K562 (cell line): ENCODE measurements around the gene SRGN. TPM values are rescaled to one million over a fixed set of nuclear protein-coding genes. Genes with fewer than 3 reads are reported as not detected.

Experiments used
- ATAC-seq: fragments of 200-7000 bp; cut with Tn5 transposase; 3 replicates; pipeline ENCODE4 v1.9.1; 2020; ENCODE audit warnings: moderate library complexity
- BruUV-seq: library from RNA; stranded (reverse); fragments of 400-500 nt; replicated peaks from 2 replicates; lab custom pipeline; 2021; lab: Mats Ljungman, UMichigan
- CTCF ChIA-PET: fragments of 300-600 bp; formaldehyde crosslinking; extraction: SDS; loops from one replicate; lab custom pipeline; 2021; ENCODE audit warnings: low intra/inter-chr PET ratio; lab: Yijun Ruan, JAX
- POLR2A ChIA-PET: fragments of 300-600, 350-650 bp; sonication (Branson Sonifier 250); formaldehyde crosslinking; extraction: SDS; loops from one replicate; lab custom pipeline; 2021; ENCODE audit warnings: antibody characterized with exemption, inconsistent platforms; lab: Yijun Ruan, JAX
- DNase-seq, 4 experiments: peaks; one replicate each; pipeline versions ENCODE4 v3.0.0 to v3.0.0-alpha.2; 2011 to 2018; ENCODE audit warnings: low spot score in 3 of 4, mixed read lengths in 3 of 4; ENCODE audit errors: extremely low read depth in 1 of 4
- FAIRE-seq: peaks from 2 replicates; lab custom pipeline; 2011; peaks lifted over from hg19 to GRCh38; lab: Jason Lieb, UNC
- H2AFZ ChIP-seq: 2 replicates; pipeline ENCODE4 v1.6.0; 2011; ENCODE audit warnings: low read depth, low read length, control low read depth, inconsistent platforms
- H3K27ac ChIP-seq: fragments of 200-600 bp; 3 replicates; pipeline ENCODE4 v1.8.0; 2011; ENCODE audit warnings: low read depth, mild to moderate bottlenecking, control low read depth, inconsistent platforms, low read length, moderate library complexity, mixed read lengths; ENCODE audit errors: extremely low read depth
- H3K27me3 ChIP-seq, 2 experiments: fragments of 300-600 bp in 1 of 2; 2 replicates in 1 of 2; 3 replicates in 1 of 2; pipeline versions ENCODE4 v1.6.0 to v1.8.0; 2011; ENCODE audit warnings: inconsistent platforms in 2 of 2, low read length in 2 of 2, mild to moderate bottlenecking in 1 of 2, mixed read lengths in 1 of 2, moderate library complexity in 1 of 2; ENCODE audit not compliant: control insufficient read depth in 2 of 2, insufficient read depth in 2 of 2
- H3K36me3 ChIP-seq: fragments of 300-600 bp; 3 replicates; pipeline ENCODE4 v1.8.0; 2011; ENCODE audit warnings: mild to moderate bottlenecking, low read length, inconsistent platforms; ENCODE audit not compliant: control insufficient read depth, insufficient read depth
- H3K4me1 ChIP-seq, 2 experiments: fragments of 200-600 bp in 1 of 2; replicated peaks in 1 of 2; 2 replicates in 1 of 2; 3 replicates in 1 of 2; pipeline versions ENCODE4 v1.5.1 to v1.8.0; 2011; ENCODE audit warnings: inconsistent platforms in 2 of 2, low read length in 2 of 2, mild to moderate bottlenecking in 1 of 2, mixed read lengths in 1 of 2, moderate library complexity in 1 of 2; ENCODE audit not compliant: control insufficient read depth in 2 of 2, insufficient read depth in 2 of 2
- H3K4me2 ChIP-seq: 2 replicates; pipeline ENCODE4 v1.6.1; 2011; ENCODE audit warnings: low read length, control low read depth, inconsistent platforms, mixed read lengths; ENCODE audit not compliant: insufficient read depth
- H3K4me3 ChIP-seq: fragments of 200-600 bp; sonication (generic), shearing (Covaris generic); 2 replicates; pipeline ENCODE4 v1.5.1; 2016; ENCODE audit warnings: control low read depth, inconsistent platforms
- H3K79me2 ChIP-seq: fragments of 200-600 bp; 3 replicates; pipeline ENCODE4 v1.8.0; 2011; ENCODE audit warnings: low read length, inconsistent platforms; ENCODE audit not compliant: control insufficient read depth, insufficient read depth
- H3K9ac ChIP-seq, 2 experiments: 2 replicates each; pipeline versions ENCODE4 v1.6.0 to v1.6.1; 2011; ENCODE audit warnings: low read depth in 2 of 2, low read length in 2 of 2, control low read depth in 1 of 2, inconsistent platforms in 1 of 2, mild to moderate bottlenecking in 1 of 2, mixed read lengths in 1 of 2; ENCODE audit not compliant: insufficient read depth in 1 of 2
- H3K9me1 ChIP-seq: one replicate; pipeline ENCODE4 v1.6.0; 2011; ENCODE audit warnings: inconsistent platforms, mild to moderate bottlenecking, low read length, moderate library complexity; ENCODE audit not compliant: control insufficient read depth, insufficient read depth
- H3K9me3 ChIP-seq: replicated peaks from 2 replicates; pipeline ENCODE4 v1.5.1; 2011; ENCODE audit warnings: low read depth, low read length, inconsistent platforms; ENCODE audit not compliant: control insufficient read depth, insufficient read depth
- H4K20me1 ChIP-seq: replicated peaks from 2 replicates; pipeline ENCODE4 v1.6.1; 2011; ENCODE audit warnings: low read length, inconsistent platforms, mixed read lengths; ENCODE audit not compliant: control insufficient read depth, insufficient read depth
- CREM ChIP-seq: IDR thresholded peaks from 2 replicates; pipeline ENCODE4 v1.6.1; 2014; ENCODE audit warnings: antibody characterized with exemption, low read depth
- JUN ChIP-seq, 2 experiments: sonication (generic) in 1 of 2; formaldehyde crosslinking in 1 of 2; IDR thresholded peaks; 2 replicates each; pipeline versions ENCODE4 v1.6.1 to v1.8.0; 2012 to 2022; ENCODE audit warnings: borderline replicate concordance in 2 of 2, mild to moderate bottlenecking in 2 of 2, improper control_type of control experiment in 1 of 2, low read depth in 1 of 2, low read length in 1 of 2, missing genetic modification reagents in 1 of 2
- NFYB ChIP-seq: IDR thresholded peaks from 2 replicates; pipeline ENCODE4 v1.6.1; 2011; ENCODE audit warnings: mild to moderate bottlenecking, moderate library complexity; ENCODE audit not compliant: insufficient read length; ENCODE audit errors: extremely low read depth
- NR4A1 ChIP-seq, 2 experiments: fragments of 250-450 bp in 1 of 2; fragments of 450-650 bp in 1 of 2; sonication (Bioruptor Pico) in 1 of 2; IDR thresholded peaks; 2 replicates each; pipeline versions ENCODE4 v1.4.0 to v1.6.1; 2016 to 2020; ENCODE audit warnings: mild to moderate bottlenecking in 2 of 2, missing compliant biosample characterization in 1 of 2, missing genetic modification characterization in 1 of 2, moderate library complexity in 1 of 2
- POLR2AphosphoS5 ChIP-seq: IDR thresholded peaks from 2 replicates; pipeline ENCODE4 v1.6.1; 2011; ENCODE audit warnings: mild to moderate bottlenecking, low read depth, low read length, moderate library complexity; ENCODE audit not compliant: control insufficient read depth, insufficient read depth
- RAD21 ChIP-seq, 2 experiments: fragments of 250-450 bp in 1 of 2; fragments of 450-650 bp in 1 of 2; sonication (Bioruptor Pico) in 1 of 2; formaldehyde crosslinking in 1 of 2; IDR thresholded peaks in 1 of 2; conservative IDR thresholded peaks in 1 of 2; 2 replicates each; pipeline versions ENCODE4 v1.4.0 to v1.8.0; 2020 to 2022; ENCODE audit warnings: mild to moderate bottlenecking in 2 of 2, moderate library complexity in 1 of 2
- RBFOX2 ChIP-seq: fragments of 200-400 bp; formaldehyde crosslinking; IDR thresholded peaks from 2 replicates; pipeline ENCODE4 v1.6.1; 2017; ENCODE audit warnings: low read depth, mild to moderate bottlenecking, low read length, moderate library complexity
- TBP ChIP-seq: optimal IDR thresholded peaks from 2 replicates; pipeline ENCODE3; 2011; ENCODE audit warnings: low read depth, low read length, improper control_type of control experiment
- TRIM28 ChIP-seq: fragments of 450-650 bp; IDR thresholded peaks from 2 replicates; pipeline ENCODE4 v1.6.1; 2017
- ZKSCAN1 ChIP-seq: fragments of 150-350 bp; IDR thresholded peaks from 2 replicates; pipeline ENCODE4 v1.6.1; 2016; ENCODE audit warnings: low read depth, low read length
- ZZZ3 ChIP-seq: fragments of 450-650 bp; IDR thresholded peaks from 2 replicates; pipeline ENCODE4 v1.6.1; 2016; ENCODE audit warnings: antibody characterized with exemption, mild to moderate bottlenecking, moderate library complexity
- WGBS: fragments of 100-300 bp; shearing (Covaris generic); methylation state at CpG from one replicate; pipeline ENCODE4 v1.1.6; 2016; ENCODE audit warnings: low coverage, mixed read lengths; ENCODE audit not compliant: insufficient coverage; ENCODE audit errors: missing lambda C conversion rate; 5-methylcytosine and 5-hydroxymethylcytosine counted together
- in situ Hi-C: fragments of 300-500 bp; cut with MboI; formaldehyde crosslinking; loops from 4 replicates; pipeline ENCODE4 v1.15.0; 2018; ENCODE audit warnings: inconsistent platforms, mixed read lengths
- intact Hi-C: fragments of 100-400 bp; cut with micrococcal nuclease; formaldehyde crosslinking; loops from 2 replicates; pipeline ENCODE4 v1.14.2; 2022
- polyA plus RNA-seq, 8 experiments: library from polyadenylated mRNA; depleted of rRNA in 4 of 8; stranded (reverse) in 5 of 8; unstranded in 3 of 8; fragments of >200 nt; fragmentation: Nextera tagmentation in 2 of 8; fragmentation: Illumina TruSeq in 1 of 8; extraction: Ambion mirVana in 2 of 8; extraction: Trizol in 1 of 8; gene quantifications; 2 replicates each; pipeline versions ENCODE4 v1.2.1 to v1.2.3, GENCODE V29; 2011 to 2014; ENCODE audit warnings: inconsistent platforms in 1 of 8, missing spikeins in 1 of 8
- total RNA-seq, 7 experiments: library from RNA; depleted of rRNA in 6 of 7; stranded (reverse); fragments of >200 nt in 6 of 7; fragmentation: Illumina TruSeq in 2 of 7; extraction: Trizol in 2 of 7; gene quantifications; 2 replicates each; pipeline versions ENCODE4 v1.2.1 to v1.2.3, GENCODE V29; 2011 to 2021; ENCODE audit warnings: low replicate concordance in 1 of 7
- TF ChIP-seq, protein P1 (sequence below): fragments of 450-650 bp; conservative IDR thresholded peaks from 2 replicates; pipeline ENCODE4 v1.6.1; 2016; ENCODE audit warnings: missing genetic modification characterization, low read depth, mild to moderate bottlenecking, control low read depth, missing compliant biosample characterization

Gene SRGN
- total and polyA plus RNA-seq, 9 of the 15 experiments (the other 6 are each of a cell fraction or from before 2014, with no cell fraction given): 136 to 304 (median 180) TPM

DNA sequence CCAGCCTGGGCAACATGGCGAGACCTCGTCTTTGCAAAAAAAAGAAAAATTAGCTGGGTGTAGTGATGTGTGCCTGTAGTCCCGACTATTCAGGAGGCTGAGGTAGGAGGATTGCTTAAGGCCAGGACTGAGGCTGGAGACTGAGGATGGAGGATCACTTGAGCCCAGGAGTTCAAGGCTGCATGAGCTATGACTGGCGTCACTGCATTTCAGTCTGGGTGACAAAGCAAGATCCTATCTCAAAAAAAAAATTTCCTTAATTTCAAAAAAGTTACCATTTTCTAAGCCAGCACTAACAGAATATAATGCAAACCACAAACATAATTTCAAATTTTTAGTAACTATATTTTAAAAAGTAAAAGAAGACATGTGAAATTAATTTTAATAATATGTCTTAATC lies 13.4 kb upstream of the SRGN start (continued):
- TF ChIP-seq JUN (IDR thresholded peaks at IDR 0.05; ENCODE audit: borderline replicate concordance, low read depth, low read length) (no peak), JUN (CRISPR knock-in tag; IDR thresholded peaks at IDR 0.05; ENCODE audit: borderline replicate concordance) (no peak)

GRCh38 chr10:69075431-69075830 lies 12.5 kb upstream of the SRGN start:
- CTCF ChIA-PET: no interaction called here
- Histone ChIP-seq H3K9me3 (no peaks in the 10 kb centered on the region), H4K20me1 (no peaks in the 10 kb centered on the region), H3K9me1 (no peaks in the 10 kb centered on the region), H2AFZ (no peak overlapping the region), H3K27me3 (no peaks in the 10 kb centered on the region), H3K4me3 (no peak overlapping the region), H3K79me2 (no peaks in the 10 kb centered on the region), H3K9ac (no peak overlapping the region), H3K36me3 (no peaks in the 10 kb centered on the region), H3K4me2 (no peak overlapping the region)
- no TSS peak for BruUV-seq
- intact Hi-C loops: no loop called here
- WGBS: 55% methylated on average over 4 of the region's 4 CpGs
- TF ChIP-seq TRIM28 (no peak), ZKSCAN1 (no peak)
- TF ChIP-seq, all 486 proteins: peak for 0
- in situ Hi-C loops: no loop called here
- no peak for DNase-seq
- H3K27ac ChIP-seq: no peak overlapping the region
- POLR2A ChIA-PET: interaction anchor here (0.6 to 1.5 kb wide), 4 partner anchors 13 to 364 kb away, joined by 3 to 4 read pairs (median 4); partner anchors contain the start of gene SRGN
- peaks cover 0 to 17% of the 10 kb centered on the region in 2 experiments; a peak in 4 of 5 replicates for H3K4me1 ChIP-seq
- FAIRE-seq: no peak
- no peak for ATAC-seq

- H3K9ac ChIP-seq: no peak overlapping the region
- H3K27me3 ChIP-seq: no peaks in the 10 kb centered on the region
- no peak overlapping the region for H3K4me2 ChIP-seq
- H3K4me1 ChIP-seq: peaks cover 0 to 10% of the 10 kb centered on the region in 2 experiments; a peak in 2 of 5 replicates
- H4K20me1 ChIP-seq: no peaks in the 10 kb centered on the region
- no peak for ATAC-seq
- H3K9me3 ChIP-seq: no peaks in the 10 kb centered on the region
- H3K4me3 ChIP-seq: no peak overlapping the region
- H2AFZ ChIP-seq: no peak overlapping the region
- no peak for DNase-seq
- CTCF ChIA-PET: no interaction called here
- no peaks in the 10 kb centered on the region for H3K9me1 ChIP-seq
- TF ChIP-seq TBP (no peak), CREM (no peak), NFYB (no peak), RAD21 (CRISPR knock-in tag; conservative IDR thresholded peaks at IDR 0.05 in 1 of 2, IDR thresholded peaks at IDR 0.05 in 1 of 2) (no peak), NR4A1 (CRISPR knock-in tag; IDR thresholded peaks at IDR 0.05) (no peak), NR4A1 (tag; IDR thresholded peaks at IDR 0.05) (no peak), ZZZ3 (no peak), POLR2AphosphoS5 (no peak), RBFOX2 (no peak)
- TF ChIP-seq, protein P1, sequence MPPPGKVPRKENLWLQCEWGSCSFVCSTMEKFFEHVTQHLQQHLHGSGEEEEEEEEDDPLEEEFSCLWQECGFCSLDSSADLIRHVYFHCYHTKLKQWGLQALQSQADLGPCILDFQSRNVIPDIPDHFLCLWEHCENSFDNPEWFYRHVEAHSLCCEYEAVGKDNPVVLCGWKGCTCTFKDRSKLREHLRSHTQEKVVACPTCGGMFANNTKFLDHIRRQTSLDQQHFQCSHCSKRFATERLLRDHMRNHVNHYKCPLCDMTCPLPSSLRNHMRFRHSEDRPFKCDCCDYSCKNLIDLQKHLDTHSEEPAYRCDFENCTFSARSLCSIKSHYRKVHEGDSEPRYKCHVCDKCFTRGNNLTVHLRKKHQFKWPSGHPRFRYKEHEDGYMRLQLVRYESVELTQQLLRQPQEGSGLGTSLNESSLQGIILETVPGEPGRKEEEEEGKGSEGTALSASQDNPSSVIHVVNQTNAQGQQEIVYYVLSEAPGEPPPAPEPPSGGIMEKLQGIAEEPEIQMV: no peak
- TF ChIP-seq, all 486 proteins: peak for 0
- POLR2A ChIA-PET: no interaction called here
- intact Hi-C loops: no loop called here
- no TSS peak for BruUV-seq
- Histone ChIP-seq H3K36me3 (no peaks in the 10 kb centered on the region), H3K79me2 (no peaks in the 10 kb centered on the region), H3K27ac (no peak overlapping the region)
- in situ Hi-C loops: no loop called here
- no peak for FAIRE-seq
- WGBS: 13% methylated on average over 2 of the region's 2 CpGs
These were observed 9.6 kb upstream of the SRGN start for GRCh38 chr10:69078311-69078710.
